ENCODE results near the gene NFIL3. TPM values are rescaled to one million over a fixed set of nuclear protein-coding genes. Genes with fewer than 3 reads are reported as not detected.
A peak's percentile ranks its signal among the peaks of the same experiment; 100 is the strongest.
"Not testable (repeated sequence)": the region's sequence is repeated elsewhere in the genome, so short reads cannot be mapped to it uniquely, and the experiment has no call there.

The NFIL3 gene
- total and polyA plus RNA-seq, 5 donors from 2014 or later = 0.55 to 8.2 (median 1.1) TPM

- H3K36me3 ChIP-seq (ENCODE audit: control insufficient read depth, insufficient read depth, low read length); H3K4me3 ChIP-seq (ENCODE audit: low read depth, low read length); H3K36me3 Mint-ChIP-seq; H3K4me1 ChIP-seq (ENCODE audit: control insufficient read depth, insufficient read depth, low read length, poor library complexity, severe bottlenecking); H3K4me1 Mint-ChIP-seq; H3K27me3 ChIP-seq (ENCODE audit: control insufficient read depth, insufficient read depth, low read length); DNase-seq; H3K4me3 Mint-ChIP-seq; H3K9me3 ChIP-seq (ENCODE audit: control insufficient read depth in 2 of 2, low read length in 2 of 2); H3K27ac ChIP-seq (ENCODE audit: insufficient read depth, low read length, poor library complexity, severe bottlenecking); ATAC-seq (ENCODE audit: low read depth in 2 of 2); H3K9me3 Mint-ChIP-seq; H3K27ac Mint-ChIP-seq: not testable (repeated sequence)
- H3K27me3 Mint-ChIP-seq = peaks cover 13% of the 10 kb centered on the region
Observed at GRCh38 chr9:91389686-91390085, 33.9 kb downstream of the NFIL3 start.

DNA sequence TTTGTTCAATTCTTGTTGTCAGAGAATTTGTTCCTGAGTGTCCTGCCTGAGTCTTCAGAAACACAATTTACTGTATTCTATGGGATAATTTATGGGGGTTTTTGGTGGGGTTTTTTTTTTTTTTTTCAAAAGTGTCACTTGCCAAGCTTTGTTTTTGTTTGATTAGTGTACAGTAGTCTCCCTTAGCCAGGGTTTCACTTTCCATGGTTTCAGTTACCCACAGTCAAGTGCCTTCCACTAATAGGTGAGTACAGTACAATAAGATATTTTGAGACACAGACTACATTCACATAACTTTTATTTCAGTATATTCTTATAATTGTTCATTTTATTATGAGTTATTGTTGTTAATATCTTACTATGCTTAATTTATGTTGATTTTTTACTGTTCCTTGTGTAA, 36.9 kb downstream of the NFIL3 start:
- ATAC-seq (ENCODE audit: low read depth in 2 of 2) (no peak), DNase-seq (no peak)
- no peaks in the 10 kb centered on the region for H3K4me1 Mint-ChIP-seq
- H3K4me3 ChIP-seq (ENCODE audit: low read depth, low read length) = no peak overlapping the region
- peaks cover 27% of the 10 kb centered on the region for H3K27me3 Mint-ChIP-seq
- H3K27ac ChIP-seq (ENCODE audit: insufficient read depth, low read length, poor library complexity, severe bottlenecking) = no peak overlapping the region
- H3K4me3 Mint-ChIP-seq = no peak overlapping the region
- no peak overlapping the region for H3K27ac Mint-ChIP-seq
- no peaks in the 10 kb centered on the region for H3K36me3 Mint-ChIP-seq
- H3K27me3 ChIP-seq (ENCODE audit: control insufficient read depth, insufficient read depth, low read length) = peaks cover under 1% of the 10 kb centered on the region
- no peaks in the 10 kb centered on the region for H3K36me3 ChIP-seq (ENCODE audit: control insufficient read depth, insufficient read depth, low read length)
- H3K9me3 Mint-ChIP-seq = peaks cover 0 to 8% (median 0%) of the 10 kb centered on the region in 7 donors
- no peaks in the 10 kb centered on the region for H3K9me3 ChIP-seq (ENCODE audit: control insufficient read depth in 2 of 2, low read length in 2 of 2)
- H3K4me1 ChIP-seq (ENCODE audit: control insufficient read depth, insufficient read depth, low read length, poor library complexity, severe bottlenecking) = no peaks in the 10 kb centered on the region

DNA sequence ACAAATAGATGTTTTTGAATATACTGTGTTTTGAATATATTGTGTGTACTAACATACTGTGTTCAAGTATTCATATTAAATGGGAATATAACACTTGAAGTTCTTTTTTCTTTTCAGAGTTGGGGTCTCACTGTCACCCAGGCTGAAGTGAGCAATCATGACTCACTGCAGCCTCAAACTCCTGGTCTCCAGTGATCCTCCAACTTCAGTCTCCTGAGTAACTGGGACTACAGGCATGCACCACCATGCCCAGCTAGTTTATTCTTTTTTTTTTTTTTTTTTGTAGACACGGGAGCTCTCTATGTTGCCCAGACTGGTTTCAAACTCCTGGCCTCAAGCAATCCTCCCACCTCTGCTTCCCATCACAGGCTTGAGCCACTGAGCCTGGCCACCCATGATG, 38.7 kb downstream of the NFIL3 start:
- H3K27ac Mint-ChIP-seq = no peak overlapping the region
- no peak overlapping the region for H3K4me3 Mint-ChIP-seq
- H3K36me3 Mint-ChIP-seq = no peaks in the 10 kb centered on the region
- Histone ChIP-seq H3K4me3 (ENCODE audit: low read depth, low read length) (no peak overlapping the region), H3K36me3 (ENCODE audit: control insufficient read depth, insufficient read depth, low read length) (no peaks in the 10 kb centered on the region), H3K27me3 (ENCODE audit: control insufficient read depth, insufficient read depth, low read length) (peaks cover 7% of the 10 kb centered on the region), H3K4me1 (ENCODE audit: control insufficient read depth, insufficient read depth, low read length, poor library complexity, severe bottlenecking) (no peaks in the 10 kb centered on the region), H3K9me3 (ENCODE audit: control insufficient read depth in 2 of 2, low read length in 2 of 2) (no peaks in the 10 kb centered on the region), H3K27ac (ENCODE audit: insufficient read depth, low read length, poor library complexity, severe bottlenecking) (no peak overlapping the region)
- no peaks in the 10 kb centered on the region for H3K4me1 Mint-ChIP-seq
- DNase-seq (no peak), ATAC-seq (ENCODE audit: low read depth in 2 of 2) (no peak)
- H3K27me3 Mint-ChIP-seq = peaks cover 45% of the 10 kb centered on the region
- H3K9me3 Mint-ChIP-seq = peaks cover 0 to 9% (median 0%) of the 10 kb centered on the region in 7 donors

GRCh38 chr9:91383577-91383976, 40.1 kb downstream of the NFIL3 start:
- H3K4me1 Mint-ChIP-seq = no peaks in the 10 kb centered on the region
- H3K36me3 Mint-ChIP-seq = no peaks in the 10 kb centered on the region
- H3K9me3 ChIP-seq (ENCODE audit: control insufficient read depth in 2 of 2, low read length in 2 of 2) = no peaks in the 10 kb centered on the region

DNA sequence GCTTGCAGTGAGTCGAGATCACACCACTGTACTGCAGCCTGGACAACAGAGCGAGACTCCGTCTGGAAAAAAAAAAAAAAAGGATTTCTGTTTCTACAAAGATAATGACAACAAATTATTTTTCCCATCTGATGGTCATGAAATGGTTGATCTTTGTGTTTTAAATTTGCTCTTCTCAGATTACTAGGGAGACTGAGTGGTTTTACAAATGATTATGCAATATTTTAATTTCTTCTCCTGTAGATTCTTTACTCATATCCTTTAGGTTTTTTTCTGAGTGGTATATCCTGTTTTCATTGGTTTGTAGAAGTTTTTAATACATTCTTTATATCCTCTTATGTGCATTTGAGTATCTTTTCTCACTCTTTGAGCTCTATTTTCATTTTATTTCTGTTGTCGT, 41.3 kb downstream of the NFIL3 start:
- no peak overlapping the region for H3K4me3 ChIP-seq (ENCODE audit: low read depth, low read length)
- no peak overlapping the region for H3K4me3 Mint-ChIP-seq
- H3K4me1 Mint-ChIP-seq = no peaks in the 10 kb centered on the region
- H3K9me3 ChIP-seq (ENCODE audit: control insufficient read depth in 2 of 2, low read length in 2 of 2) = no peaks in the 10 kb centered on the region
- no peak overlapping the region for H3K27ac Mint-ChIP-seq
- peaks cover 0 to 5% (median 0%) of the 10 kb centered on the region in 7 donors for H3K9me3 Mint-ChIP-seq
- H3K27ac ChIP-seq (ENCODE audit: insufficient read depth, low read length, poor library complexity, severe bottlenecking) = no peak overlapping the region
- ATAC-seq (ENCODE audit: low read depth in 2 of 2) (no peak), DNase-seq (no peak)
- no peaks in the 10 kb centered on the region for H3K36me3 ChIP-seq (ENCODE audit: control insufficient read depth, insufficient read depth, low read length)
- H3K27me3 ChIP-seq (ENCODE audit: control insufficient read depth, insufficient read depth, low read length) = peaks cover 12% of the 10 kb centered on the region
- H3K27me3 Mint-ChIP-seq = peaks cover 69% of the 10 kb centered on the region
- no peaks in the 10 kb centered on the region for H3K4me1 ChIP-seq (ENCODE audit: control insufficient read depth, insufficient read depth, low read length, poor library complexity, severe bottlenecking)
- H3K36me3 Mint-ChIP-seq = no peaks in the 10 kb centered on the region

More at GRCh38 chr9:91383577-91383976, 40.1 kb downstream of the NFIL3 start:
- peaks cover 0 to 9% (median 0%) of the 10 kb centered on the region in 7 donors for H3K9me3 Mint-ChIP-seq
- ATAC-seq (ENCODE audit: low read depth in 2 of 2) (no peak), DNase-seq (no peak)
- Histone ChIP-seq H3K4me3 (ENCODE audit: low read depth, low read length) (no peak overlapping the region), H3K4me1 (ENCODE audit: control insufficient read depth, insufficient read depth, low read length, poor library complexity, severe bottlenecking) (no peaks in the 10 kb centered on the region), H3K27ac (ENCODE audit: insufficient read depth, low read length, poor library complexity, severe bottlenecking) (no peak overlapping the region), H3K27me3 (ENCODE audit: control insufficient read depth, insufficient read depth, low read length) (peaks cover 9% of the 10 kb centered on the region), H3K36me3 (ENCODE audit: control insufficient read depth, insufficient read depth, low read length) (no peaks in the 10 kb centered on the region)
- H3K27ac Mint-ChIP-seq = no peak overlapping the region
- no peak overlapping the region for H3K4me3 Mint-ChIP-seq
- peaks cover 58% of the 10 kb centered on the region for H3K27me3 Mint-ChIP-seq

DNA sequence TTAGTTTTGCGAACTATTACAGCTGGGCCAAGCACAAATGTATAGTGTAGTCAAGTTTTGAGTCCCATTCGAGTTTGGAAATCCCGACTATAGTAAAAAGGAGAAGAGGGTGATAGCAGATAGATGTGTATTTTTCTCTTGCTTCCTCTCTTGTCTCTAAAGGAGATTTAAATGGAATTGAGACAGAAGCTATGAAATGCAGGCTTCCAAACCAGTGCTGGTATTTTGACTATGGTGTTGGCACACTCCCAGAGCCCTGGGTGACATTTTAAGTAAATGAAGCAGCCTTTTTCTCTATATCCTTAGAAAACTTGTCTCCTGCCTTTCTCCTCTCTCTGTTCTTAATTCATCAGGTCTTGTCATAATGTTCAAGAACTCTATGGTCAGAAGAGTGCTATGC, 44.2 kb downstream of the NFIL3 start:
- H3K4me3 ChIP-seq (ENCODE audit: low read depth, low read length) = no peak overlapping the region
- H3K27me3 ChIP-seq (ENCODE audit: control insufficient read depth, insufficient read depth, low read length) = peaks cover 13% of the 10 kb centered on the region
- Mint-ChIP-seq H3K36me3 (no peaks in the 10 kb centered on the region), H3K9me3 (peaks cover 0 to 1% (median 0%) of the 10 kb centered on the region in 7 donors), H3K27ac (no peak overlapping the region), H3K27me3 (peaks cover 62% of the 10 kb centered on the region), H3K4me3 (no peak overlapping the region), H3K4me1 (no peaks in the 10 kb centered on the region)
- H3K4me1 ChIP-seq (ENCODE audit: control insufficient read depth, insufficient read depth, low read length, poor library complexity, severe bottlenecking) = no peaks in the 10 kb centered on the region
- H3K27ac ChIP-seq (ENCODE audit: insufficient read depth, low read length, poor library complexity, severe bottlenecking) = no peak overlapping the region
- ATAC-seq (ENCODE audit: low read depth in 2 of 2) (no peak), DNase-seq (no peak)
- H3K36me3 ChIP-seq (ENCODE audit: control insufficient read depth, insufficient read depth, low read length) = no peaks in the 10 kb centered on the region
- H3K9me3 ChIP-seq (ENCODE audit: control insufficient read depth in 2 of 2, low read length in 2 of 2) = no peaks in the 10 kb centered on the region

DNA sequence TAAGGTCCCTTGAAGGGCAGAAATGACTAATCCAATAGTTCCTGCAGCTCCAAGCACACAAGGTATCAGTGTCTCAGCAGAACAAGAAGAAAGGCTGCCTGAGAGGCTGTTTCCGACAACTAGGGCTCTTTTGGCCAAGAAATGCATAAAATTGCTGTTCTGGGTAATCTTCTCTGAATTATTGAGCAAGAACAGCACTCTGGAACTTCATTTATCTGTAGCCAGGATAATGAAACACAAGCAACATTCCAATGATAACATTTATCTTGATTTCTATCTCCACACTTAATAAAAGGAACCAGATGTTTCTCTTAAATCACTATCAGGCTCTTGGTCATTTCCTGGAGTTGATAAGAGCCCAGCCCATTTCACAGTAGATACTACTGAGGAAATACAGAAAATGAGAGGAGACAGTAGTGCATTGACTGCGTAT, 44.9 kb downstream of the NFIL3 start:
- no peaks in the 10 kb centered on the region for H3K4me1 ChIP-seq (ENCODE audit: control insufficient read depth, insufficient read depth, low read length, poor library complexity, severe bottlenecking)
- ATAC-seq (ENCODE audit: low read depth in 2 of 2) = no peak
- no peak for DNase-seq
- no peak overlapping the region for H3K27ac Mint-ChIP-seq
- H3K4me3 Mint-ChIP-seq = no peak overlapping the region
- H3K4me1 Mint-ChIP-seq = no peaks in the 10 kb centered on the region
- H3K9me3 ChIP-seq (ENCODE audit: control insufficient read depth in 2 of 2, low read length in 2 of 2) = no peaks in the 10 kb centered on the region
- peaks cover 62% of the 10 kb centered on the region for H3K27me3 Mint-ChIP-seq
- H3K4me3 ChIP-seq (ENCODE audit: low read depth, low read length) = no peak overlapping the region
- H3K27ac ChIP-seq (ENCODE audit: insufficient read depth, low read length, poor library complexity, severe bottlenecking) = no peak overlapping the region
- no peaks in the 10 kb centered on the region for H3K36me3 Mint-ChIP-seq
- no peaks in the 10 kb centered on the region for H3K36me3 ChIP-seq (ENCODE audit: control insufficient read depth, insufficient read depth, low read length)
- H3K9me3 Mint-ChIP-seq = peaks cover 0 to 1% (median 0%) of the 10 kb centered on the region in 7 donors
- H3K27me3 ChIP-seq (ENCODE audit: control insufficient read depth, insufficient read depth, low read length) = peaks cover 13% of the 10 kb centered on the region

DNA sequence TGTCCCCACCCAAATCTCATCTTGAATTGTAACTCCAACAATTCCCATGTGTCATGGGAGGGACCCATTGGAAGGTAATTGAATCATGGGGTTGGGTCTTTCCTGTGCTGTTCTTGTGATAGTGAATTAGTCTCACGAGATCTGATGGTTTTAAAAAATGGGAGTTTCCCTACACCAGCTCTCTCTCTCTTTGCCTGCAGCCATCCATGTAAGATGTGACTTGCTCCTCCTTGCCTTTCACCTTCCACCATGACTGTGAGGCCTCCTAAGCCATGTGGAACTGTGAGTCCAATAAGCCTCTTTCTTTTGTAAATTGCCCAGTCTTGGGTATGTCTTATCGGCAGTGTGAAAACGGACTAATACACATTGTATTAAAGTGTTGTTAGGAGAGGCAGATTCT, 45.6 kb downstream of the NFIL3 start:
- peak overlapping the region in 1 of 4 donors; percentile 38 for H3K4me3 Mint-ChIP-seq
- not testable (repeated sequence) for H3K9me3 Mint-ChIP-seq

More for the DNA sequence above, 45.6 kb downstream of the NFIL3 start:
- DNase-seq; H3K9me3 ChIP-seq (ENCODE audit: control insufficient read depth in 2 of 2, low read length in 2 of 2); H3K36me3 ChIP-seq (ENCODE audit: control insufficient read depth, insufficient read depth, low read length); H3K4me3 ChIP-seq (ENCODE audit: low read depth, low read length); H3K27ac Mint-ChIP-seq; H3K27ac ChIP-seq (ENCODE audit: insufficient read depth, low read length, poor library complexity, severe bottlenecking); H3K36me3 Mint-ChIP-seq; H3K4me1 ChIP-seq (ENCODE audit: control insufficient read depth, insufficient read depth, low read length, poor library complexity, severe bottlenecking); ATAC-seq (ENCODE audit: low read depth in 2 of 2); H3K4me1 Mint-ChIP-seq: not testable (repeated sequence)
- H3K27me3 ChIP-seq (ENCODE audit: control insufficient read depth, insufficient read depth, low read length) = peaks cover 13% of the 10 kb centered on the region
- H3K27me3 Mint-ChIP-seq = peaks cover 62% of the 10 kb centered on the region

Measured in CD4-positive, CD25-positive, alpha-beta regulatory T cell (primary cell).